Omental fat pad (tissue), 4 donors: Measurements from ENCODE around the gene RFPL4AL1. TPM values are rescaled to one million over a fixed set of nuclear protein-coding genes. Genes with fewer than 3 reads are reported as not detected.
"Not testable (repeated sequence)": the region's sequence is repeated elsewhere in the genome, so short reads cannot be mapped to it uniquely, and the experiment has no call there.

Experiments used
- ATAC-seq: fragments of 150-250 bp; one replicate; pipeline ENCODE4 v1.9.1; 2016; ENCODE audit warnings: mild to moderate bottlenecking, moderate library complexity; ENCODE audit not compliant: low FRiP score
- DNase-seq: peaks from one replicate; pipeline ENCODE4 v3.0.0-alpha.2; 2019; ENCODE audit warnings: low spot score
- CTCF ChIP-seq, 3 donors: fragments of 450-650 bp; IDR thresholded peaks; one replicate each; pipeline ENCODE4 v1.5.1; 2016 to 2017; ENCODE audit warnings: antibody characterized with exemption in 3 of 3, mild to moderate bottlenecking in 3 of 3, moderate library complexity in 2 of 3
- total RNA-seq, 4 donors: library from RNA; depleted of rRNA; stranded (reverse); fragments of >200 nt; gene quantifications; one replicate each; pipeline ENCODE4 v1.1.0, GENCODE V29; 2016

RFPL4AL1 gene
- total RNA-seq, 4 donors from 2014 or later = not detected

DNA sequence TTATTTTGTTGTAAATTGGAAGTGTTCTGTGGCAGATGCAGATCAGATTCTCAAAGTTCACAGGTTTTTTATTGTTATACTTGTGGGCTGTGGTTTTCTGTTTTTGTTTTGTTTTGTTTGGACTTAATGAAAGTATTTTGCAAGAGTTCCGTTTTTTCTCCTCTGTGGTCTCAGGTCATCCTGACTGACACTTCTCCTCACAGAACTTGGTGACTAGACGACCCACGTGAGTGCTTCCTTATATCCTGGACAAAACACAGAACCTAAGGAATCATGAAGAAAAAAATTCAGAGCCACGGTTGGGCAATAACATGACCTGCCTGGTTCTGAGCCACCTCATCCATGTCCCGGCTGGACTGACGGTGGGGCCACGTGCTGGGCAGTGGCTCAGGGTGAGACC lies 2.5 kb upstream of the RFPL4AL1 start:
- DNase-seq (no peak), ATAC-seq (no peak)
- TF ChIP-seq CTCF (IDR thresholded peaks at IDR 0.05) = no peak

DNA sequence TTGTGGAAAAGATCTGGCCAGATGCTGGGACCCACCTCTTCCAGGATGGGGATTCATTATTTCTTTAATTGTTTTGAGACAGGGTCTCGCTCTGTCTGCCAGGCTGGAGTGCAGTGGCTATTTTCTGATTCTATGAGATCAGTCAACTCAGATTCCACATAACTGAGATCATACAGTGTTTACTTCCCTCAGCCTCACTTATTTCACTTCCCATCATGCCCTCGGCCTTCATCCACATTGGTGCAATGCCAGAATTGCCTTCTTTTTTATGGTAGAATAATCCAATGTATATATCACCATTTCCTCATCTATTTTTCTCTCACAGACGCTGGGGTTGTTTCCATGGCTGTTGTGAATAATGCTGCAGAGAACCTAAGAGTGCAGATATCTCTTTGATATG lies 714 bp downstream of the RFPL4AL1 start:
- ATAC-seq, DNase-seq: not testable (repeated sequence)

GRCh38 chr19:55777528-55777927 lies 8.6 kb downstream of the RFPL4AL1 start:
- no peak for TF ChIP-seq CTCF (IDR thresholded peaks at IDR 0.05)
- ATAC-seq (no peak), DNase-seq (no peak)

DNA sequence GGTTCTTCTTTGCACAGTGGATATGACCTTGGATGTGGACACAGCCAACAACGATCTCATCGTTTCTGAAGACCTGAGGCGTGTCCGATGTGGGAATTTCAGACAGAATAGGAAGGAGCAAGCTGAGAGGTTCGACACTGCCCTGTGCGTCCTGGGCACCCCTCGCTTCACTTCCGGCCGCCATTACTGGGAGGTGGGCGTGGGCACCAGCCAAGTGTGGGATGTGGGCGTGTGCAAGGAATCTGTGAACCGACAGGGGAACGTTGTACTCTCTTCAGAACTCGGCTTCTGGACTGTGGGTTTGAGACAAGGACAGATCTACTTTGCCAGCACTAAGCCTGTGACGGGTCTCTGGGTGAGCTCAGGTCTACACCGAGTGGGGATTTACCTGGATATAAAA lies 9.4 kb downstream of the RFPL4AL1 start:
- DNase-seq (no peak), ATAC-seq (no peak)
- TF ChIP-seq CTCF (IDR thresholded peaks at IDR 0.05) = no peak

- ATAC-seq = no peak
- TF ChIP-seq CTCF (IDR thresholded peaks at IDR 0.05) = no peak
- no peak for DNase-seq
These were observed 12.2 kb downstream of the RFPL4AL1 start for GRCh38 chr19:55781112-55781511.

DNA sequence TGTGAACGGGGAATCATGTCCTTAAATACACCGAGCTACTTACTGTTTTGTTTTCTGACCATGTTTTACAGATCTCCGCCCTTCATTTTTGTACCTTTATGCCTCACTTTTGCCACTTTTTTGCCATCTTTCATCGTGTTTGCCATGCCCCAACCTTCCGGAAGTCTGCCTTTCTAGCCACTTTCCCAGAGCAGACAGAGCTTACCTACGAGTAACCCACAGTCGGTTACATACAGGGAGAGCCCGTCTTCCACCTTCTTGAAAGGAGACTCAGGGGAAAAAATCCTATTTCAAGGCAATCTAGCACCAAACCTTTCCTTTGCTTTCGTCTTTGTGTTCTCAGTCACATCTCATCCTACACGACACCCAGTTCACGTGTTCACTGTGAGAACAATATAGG lies 26.1 kb downstream of the RFPL4AL1 start:
- DNase-seq (no peak), ATAC-seq (no peak)
- TF ChIP-seq CTCF (IDR thresholded peaks at IDR 0.05) = no peak

DNA sequence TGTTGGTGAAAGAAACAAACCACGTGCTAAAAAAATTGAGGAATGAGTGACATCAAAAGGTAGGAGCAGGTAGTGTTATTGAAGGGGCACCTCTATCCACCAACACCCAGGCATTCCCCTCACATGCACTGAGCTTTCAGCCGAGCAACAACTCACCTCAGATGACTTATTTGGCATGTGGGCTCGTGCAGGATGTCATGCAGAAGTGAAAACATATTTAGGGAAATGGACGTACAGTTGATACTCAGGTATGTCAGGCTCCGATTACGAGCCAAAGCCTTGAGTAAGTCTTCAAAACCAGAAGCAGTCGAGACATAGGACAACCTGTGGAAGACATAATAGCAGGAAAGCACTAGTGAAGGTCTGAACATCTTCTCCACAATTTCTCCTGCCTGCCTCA lies 32.5 kb downstream of the RFPL4AL1 start:
- ATAC-seq (no peak), DNase-seq (no peak)
- TF ChIP-seq CTCF (IDR thresholded peaks at IDR 0.05) = no peak

GRCh38 chr19:55802281-55802680 lies 33.4 kb downstream of the RFPL4AL1 start:
- ATAC-seq = no peak
- TF ChIP-seq CTCF (IDR thresholded peaks at IDR 0.05) = no peak

More at GRCh38 chr19:55802281-55802680, 33.4 kb downstream of the RFPL4AL1 start:
- DNase-seq = no peak
